Right renal cortex interstitium (tissue), 3 donors: Measurements from ENCODE around the gene SLC28A1. TPM values are rescaled to one million over a fixed set of nuclear protein-coding genes. Genes with fewer than 3 reads are reported as not detected.

Experiments used
- DNase-seq, 3 donors: peaks; one replicate each; pipeline ENCODE4 v3.0.0-alpha.2; 2013; ENCODE audit warnings: low read depth in 3 of 3, low spot score in 2 of 3
- polyA plus RNA-seq, 3 donors: library from polyadenylated mRNA; unstranded; fragments of 120-200 nt; gene quantifications; one replicate each; pipeline ENCODE4 v1.2.1, GENCODE V29; 2013; ENCODE audit not compliant: insufficient read length in 3 of 3

The SLC28A1 gene
- polyA plus RNA-seq, 3 donors, result 4.7 to 7.4 (median 5.3) TPM

DNA sequence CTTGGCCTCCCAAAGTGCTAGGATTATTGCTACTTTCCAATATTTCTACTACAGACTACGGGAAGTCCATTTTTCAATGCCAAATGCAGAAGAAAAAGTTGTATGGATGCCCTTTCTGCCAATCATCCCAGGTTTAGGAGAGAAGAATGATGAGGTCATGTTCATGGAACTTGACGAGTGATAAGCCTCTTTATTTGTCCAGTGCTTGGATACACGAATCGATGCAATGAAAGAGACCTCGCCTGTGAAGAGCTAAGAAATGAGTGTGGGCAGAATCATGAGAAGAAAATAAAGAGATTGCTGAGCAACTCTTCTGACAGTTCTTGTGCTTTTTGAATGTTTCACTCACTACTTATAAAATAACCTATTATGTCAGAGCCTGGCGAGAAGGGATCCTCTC, 996 bp upstream of the SLC28A1 start:
- DNase-seq, result no peak

DNA sequence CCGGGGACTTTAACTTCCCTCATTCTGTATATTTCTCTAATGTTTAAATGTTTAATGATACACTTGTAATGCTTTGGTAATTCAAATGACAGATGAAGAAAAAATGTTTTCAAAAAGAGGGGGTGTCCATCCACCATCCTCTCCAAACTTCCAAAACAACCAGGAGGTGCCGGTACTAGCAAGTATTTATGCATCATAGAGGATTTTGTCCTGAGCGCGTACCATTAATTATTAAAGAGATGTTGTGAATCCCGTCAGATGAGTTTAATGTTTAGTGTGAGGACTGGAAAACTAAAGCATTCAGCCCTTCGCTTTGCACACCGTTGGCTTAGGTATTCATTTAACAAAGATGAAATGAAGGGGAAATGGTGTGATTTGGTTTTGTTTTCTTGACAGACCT, 1.3 kb downstream of the SLC28A1 start:
- DNase-seq, result no peak

DNA sequence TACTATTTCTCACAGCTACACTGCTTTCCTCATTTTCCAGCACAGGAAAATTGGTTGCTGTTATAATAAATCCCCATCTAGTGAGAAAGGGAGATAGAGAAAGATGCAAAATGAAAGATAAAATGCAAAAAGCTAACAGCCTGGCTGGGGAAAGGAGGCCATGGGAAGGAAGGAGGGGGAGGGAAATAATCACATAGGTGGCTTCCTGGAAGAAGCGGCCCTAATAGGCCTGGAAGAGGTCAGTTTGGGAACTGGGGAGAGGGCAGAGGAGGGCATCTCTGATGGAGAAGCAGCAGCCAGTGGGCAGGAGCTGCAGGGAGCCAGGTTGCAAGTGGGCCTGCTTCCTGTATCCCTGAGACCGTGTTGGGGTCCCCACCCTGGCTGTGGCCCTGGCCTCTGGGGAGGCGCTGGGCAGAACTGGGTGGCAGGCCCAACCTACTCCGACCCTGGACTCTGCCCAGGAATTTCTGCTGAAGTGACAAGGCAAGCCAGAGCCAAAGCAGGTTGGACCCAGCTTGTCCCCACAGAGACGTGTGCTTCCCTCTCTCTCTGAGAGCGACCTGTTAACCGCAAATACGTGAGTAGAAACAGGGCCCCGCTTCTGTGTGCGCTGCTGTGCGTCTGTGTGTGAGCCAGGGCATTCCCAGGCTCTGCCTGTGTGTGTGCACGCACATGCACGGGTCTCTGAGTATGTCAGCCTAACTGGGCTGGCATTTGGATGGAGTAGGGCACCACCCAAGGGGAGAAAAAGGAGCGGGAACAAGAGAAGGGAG, 1.9 kb downstream of the SLC28A1 start:
- no peak for DNase-seq

DNA sequence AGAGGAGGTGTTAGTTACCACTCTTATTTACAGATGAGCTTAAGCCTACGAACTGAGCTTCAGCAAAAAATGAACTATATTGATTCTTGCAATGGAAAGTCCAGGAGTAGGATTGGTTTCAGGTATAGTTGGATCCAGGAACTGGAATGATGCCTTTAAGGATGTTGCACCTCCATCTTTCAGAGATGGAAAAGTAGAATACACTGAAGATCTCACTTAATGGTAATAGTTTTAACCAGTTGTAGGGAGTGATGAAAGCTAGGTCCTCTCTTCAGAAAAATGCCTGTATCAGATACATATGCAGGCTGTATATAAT, 2.5 kb downstream of the SLC28A1 start:
- DNase-seq, result no peak

DNA sequence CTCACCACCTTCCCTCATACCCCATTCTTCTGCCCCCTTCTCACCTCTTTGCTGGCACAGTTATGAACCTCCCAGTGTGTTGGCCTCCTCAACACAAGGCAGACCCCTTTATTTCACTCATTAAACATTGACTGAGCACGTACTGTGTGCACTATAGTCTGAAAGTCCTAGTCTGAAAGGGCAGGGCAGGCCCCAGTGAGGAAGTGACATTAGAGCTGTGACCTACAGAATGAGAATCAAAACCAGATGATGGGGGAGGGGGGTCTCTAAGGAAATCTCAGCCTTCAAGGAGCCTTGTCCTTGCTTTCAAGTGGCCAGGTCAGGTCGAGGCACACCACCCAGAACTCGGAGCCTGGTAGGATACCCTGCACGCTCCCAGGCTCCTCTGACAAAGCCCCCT, 3.5 kb downstream of the SLC28A1 start:
- no peak for DNase-seq

DNA sequence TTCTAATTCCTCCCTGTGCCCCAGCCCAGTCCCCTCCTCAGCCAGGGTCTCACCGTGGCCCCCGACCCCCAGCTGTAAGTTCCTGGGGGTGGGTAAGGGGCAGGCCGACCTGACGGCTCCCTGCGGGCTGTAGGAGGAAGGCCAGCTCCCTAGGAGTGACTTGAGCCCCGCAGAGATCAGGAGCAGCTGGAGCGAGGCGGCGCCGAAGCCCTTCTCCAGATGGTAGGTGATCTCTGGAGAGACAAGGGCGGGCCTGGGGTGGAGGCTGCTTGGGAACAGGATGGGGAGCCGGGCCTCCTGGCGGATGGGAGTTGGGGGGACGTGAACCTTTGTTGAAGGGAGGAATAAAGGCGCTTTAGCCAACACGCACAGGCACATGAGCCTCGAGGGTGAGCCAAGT, 4.2 kb downstream of the SLC28A1 start:
- no peak for DNase-seq

DNA sequence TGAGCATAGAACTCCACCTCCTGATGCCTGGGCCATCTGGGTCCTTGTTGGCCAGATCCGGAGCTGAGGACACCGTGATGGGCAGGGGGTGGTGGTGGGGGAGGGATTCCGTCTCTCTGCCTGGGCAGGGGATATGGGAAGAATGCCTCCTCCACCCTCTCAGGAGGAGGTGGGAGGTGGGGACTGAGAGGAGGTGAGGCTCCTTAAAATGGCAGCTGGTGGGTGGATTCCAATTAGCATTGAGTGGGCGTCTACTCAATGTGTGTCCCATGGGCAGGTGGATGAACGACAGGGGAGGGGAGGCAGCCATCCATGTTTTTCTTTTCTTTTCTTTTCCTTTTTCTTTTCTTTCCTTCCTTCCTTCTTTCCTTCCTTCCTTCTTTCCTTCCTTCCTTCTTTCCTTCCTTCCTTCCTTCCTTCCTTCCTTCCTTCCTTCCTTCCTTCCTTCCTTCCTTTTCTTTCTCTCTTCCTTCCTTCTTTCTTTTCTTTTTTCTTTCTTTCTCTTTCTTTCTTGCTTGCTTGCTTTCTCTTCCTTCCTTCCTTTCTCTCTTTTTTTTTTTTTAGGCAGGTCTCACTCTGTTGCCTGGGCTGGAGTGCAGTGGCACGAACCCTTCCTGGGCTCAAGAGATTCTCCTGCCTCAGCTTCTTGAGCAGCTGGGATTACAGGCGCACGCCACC, 5.0 kb downstream of the SLC28A1 start:
- no peak for DNase-seq

DNA sequence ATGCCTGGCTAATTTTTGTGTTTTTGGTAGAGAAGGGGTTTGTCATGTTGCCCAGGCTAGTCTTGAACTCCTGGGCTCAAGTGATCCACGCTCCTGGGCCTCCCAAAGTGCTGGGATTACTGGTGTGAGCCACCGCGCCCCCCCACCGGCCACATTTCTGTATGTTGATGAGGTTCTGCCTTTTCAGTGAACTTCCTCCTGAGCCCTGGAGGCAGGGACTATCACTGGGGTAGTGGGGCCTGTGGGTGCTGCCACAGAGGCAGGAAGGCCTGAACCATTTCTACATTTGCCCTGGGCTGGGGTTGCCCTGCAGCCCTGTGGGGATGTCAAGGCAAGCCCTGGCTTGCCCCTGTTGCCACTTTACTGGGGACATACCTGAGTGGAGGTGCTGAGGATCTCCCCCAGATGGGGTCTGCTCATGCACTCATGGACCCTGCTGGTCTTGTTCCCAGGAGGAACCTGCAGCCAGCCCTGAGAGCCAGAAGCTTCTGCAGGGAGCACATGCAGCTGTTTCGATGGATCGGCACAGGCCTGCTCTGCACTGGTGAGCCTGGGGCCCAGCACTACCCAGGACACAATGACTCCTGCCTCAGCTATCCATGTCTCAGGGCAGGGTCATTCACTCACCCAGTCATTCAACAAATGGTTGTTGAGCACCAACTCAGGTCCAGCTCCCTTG, 5.7 kb downstream of the SLC28A1 start:
- DNase-seq, result no peak

DNA sequence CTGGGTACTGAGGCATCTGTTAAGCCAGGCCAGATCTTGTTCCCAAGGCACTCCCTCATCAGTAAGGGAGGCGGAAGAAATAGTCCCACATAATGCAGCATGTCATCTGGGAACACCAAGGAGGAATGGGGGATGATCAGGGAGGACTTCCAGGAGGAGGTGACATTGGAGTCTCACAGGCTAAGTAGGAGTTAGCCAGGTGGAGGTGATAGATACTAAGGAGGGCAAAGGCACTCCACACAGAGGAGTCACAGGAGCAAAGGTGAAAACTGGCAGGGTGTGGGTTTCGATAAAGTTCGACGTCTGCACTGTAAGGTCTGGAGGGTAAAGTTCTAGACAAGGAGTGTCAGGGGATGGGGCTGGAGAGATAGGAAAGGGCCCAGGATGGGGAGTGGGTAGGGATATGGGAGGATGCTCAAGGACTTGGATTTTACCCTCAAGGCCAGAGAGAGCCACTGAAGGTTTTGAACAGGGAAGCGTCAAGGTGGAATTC, 6.3 kb downstream of the SLC28A1 start:
- no peak for DNase-seq

DNA sequence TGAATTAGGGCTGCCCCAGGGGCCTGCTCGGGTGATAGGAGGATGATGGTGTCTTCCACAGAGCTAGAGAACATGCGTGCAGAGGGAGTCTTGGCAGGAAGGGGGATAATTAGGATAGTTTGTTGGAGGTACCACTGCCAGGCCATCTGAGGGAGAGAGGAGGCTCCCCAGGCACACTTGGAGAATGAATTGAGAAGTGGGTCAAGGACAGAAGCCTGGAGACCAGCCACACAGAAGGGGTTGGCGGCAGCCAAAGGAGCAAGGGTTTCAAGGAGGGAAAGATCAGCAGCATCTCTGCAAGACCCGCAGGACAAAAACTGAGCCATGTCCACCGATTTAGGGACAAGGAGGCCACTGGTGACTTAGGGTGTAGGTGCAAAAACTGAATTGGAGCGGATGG, 6.9 kb downstream of the SLC28A1 start:
- no peak for DNase-seq

DNA sequence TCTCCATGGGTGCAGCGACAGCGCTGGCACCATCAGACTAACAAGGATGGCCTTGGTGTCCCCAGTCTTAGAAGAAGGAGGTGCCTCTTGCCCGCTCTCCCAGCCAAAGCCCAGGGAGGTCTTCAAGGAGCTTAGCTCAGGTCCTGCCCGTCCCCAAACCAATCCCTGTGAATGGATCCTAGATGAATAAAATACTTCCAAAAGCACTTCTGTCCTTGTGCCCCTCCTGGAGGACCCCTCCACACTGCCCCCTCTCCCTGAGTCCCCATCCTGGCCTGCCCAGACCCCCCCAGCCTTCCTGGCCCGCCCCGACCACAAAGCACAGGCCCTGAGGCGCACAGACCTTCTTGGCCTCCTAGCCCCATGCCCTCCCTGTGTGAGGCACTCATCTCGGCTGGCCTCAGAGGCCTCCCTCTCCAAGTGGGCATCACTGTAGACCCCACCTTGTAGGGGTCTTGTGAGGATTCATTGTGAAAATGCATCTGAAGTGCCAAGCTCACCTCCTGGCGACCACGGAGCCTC, 8.4 kb downstream of the SLC28A1 start:
- DNase-seq, result no peak

DNA sequence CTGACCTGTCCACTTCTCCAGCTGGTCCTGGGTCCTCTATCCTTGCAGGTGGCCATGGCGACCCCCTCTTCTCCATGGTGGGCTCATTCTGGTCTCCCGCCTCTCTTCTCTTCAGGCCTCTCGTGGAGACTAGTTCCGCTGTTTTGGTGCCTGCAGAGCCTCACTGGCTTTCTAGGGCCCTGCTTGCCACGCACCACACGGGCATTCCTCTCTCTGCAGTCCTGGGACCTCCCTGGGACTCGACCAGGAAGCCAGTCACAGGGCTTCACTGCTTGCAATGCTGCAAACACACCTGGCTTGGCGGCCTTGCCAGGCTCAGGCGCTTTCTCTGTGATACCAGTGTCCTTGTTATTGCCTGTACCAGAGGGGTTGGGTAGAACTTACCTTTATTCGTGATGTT, 9.1 kb downstream of the SLC28A1 start:
- no peak for DNase-seq

DNA sequence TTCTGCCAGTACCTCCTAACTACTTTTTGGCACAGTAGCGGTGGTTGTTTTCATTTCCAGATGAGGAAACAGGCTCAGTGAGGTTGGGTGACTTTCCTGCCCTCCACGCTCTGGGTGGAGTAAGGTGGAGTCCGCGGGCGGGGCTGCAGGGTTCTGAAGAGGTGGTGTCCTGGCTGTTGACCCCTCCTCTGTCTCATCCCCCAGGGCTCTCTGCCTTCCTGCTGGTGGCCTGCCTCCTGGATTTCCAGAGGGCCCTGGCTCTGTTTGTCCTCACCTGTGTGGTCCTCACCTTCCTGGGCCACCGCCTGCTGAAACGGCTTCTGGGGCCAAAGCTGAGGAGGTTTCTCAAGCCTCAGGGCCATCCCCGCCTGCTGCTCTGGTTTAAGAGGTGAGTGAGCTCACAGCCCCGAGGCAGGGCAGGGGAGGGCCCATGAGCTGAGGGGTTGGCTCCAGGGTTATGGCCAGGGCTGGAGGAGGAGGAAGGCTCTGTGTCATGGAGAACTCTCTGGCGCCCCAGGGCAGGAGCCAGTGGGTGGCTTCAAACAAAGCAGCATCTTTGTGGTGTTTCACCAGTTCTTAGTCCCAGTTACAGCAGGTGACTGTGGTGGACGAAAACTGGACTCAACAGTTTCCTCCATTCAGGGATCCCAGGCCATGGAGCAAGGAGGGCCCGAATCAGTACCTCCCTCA, 10.4 kb downstream of the SLC28A1 start:
- DNase-seq, result no peak

DNA sequence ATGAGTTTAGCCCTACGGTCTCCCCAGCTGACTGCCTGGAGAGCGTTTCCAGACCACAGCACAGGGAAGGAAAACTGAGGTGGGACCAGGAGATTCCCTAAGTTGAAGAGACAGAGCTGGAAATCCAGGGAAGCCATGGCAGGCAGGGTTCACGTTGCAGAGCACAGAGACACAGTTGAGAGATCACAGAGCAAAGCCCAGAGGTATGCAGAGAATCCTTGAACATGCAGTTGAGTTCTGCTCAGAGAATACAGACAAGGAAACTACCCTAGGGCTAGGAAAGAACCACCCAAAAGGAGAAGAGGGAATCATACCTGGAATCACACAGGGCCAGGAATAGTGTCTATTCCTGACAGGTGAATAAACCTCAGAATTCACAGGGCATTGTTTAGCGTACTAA, 14.3 kb downstream of the SLC28A1 start:
- DNase-seq, result no peak

DNA sequence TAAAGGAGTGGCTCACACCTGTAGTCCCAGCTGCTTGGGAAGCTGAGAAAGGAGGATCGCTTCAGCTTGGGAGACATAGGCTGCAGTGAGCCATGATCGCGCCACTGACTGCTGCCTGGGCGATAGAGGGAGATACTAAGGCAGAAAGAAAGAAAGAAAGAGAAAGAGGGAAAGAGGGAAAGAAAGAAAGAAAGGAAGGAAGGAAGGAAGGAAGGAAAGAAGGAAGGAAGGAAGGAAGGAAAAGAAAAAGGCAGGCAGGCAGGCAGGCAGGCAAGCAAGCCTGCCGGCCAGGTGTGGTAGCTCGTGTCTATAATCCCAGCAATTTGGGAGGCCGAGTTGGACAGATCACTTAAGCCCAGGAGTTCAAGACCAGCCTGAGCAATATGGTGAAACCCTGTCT, 15.3 kb downstream of the SLC28A1 start:
- no peak for DNase-seq

DNA sequence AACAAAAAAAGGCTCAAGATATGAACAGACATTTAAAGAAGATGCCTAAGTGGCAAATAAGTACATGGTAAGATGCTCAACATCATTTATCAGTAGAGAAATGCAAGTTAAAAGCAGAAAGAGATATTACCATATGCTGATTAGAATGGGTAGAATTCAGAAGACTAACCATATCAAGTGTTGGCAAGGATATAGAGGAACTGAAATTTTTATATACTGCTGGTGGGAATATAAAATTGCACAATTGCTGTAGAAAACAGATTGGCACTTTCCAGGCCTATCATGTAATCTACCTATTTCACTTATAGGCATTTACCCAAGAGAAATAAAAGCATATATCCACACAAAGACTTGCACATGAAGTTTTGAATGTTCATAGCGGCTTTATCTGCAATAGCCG, 17.1 kb downstream of the SLC28A1 start:
- DNase-seq, result no peak

DNA sequence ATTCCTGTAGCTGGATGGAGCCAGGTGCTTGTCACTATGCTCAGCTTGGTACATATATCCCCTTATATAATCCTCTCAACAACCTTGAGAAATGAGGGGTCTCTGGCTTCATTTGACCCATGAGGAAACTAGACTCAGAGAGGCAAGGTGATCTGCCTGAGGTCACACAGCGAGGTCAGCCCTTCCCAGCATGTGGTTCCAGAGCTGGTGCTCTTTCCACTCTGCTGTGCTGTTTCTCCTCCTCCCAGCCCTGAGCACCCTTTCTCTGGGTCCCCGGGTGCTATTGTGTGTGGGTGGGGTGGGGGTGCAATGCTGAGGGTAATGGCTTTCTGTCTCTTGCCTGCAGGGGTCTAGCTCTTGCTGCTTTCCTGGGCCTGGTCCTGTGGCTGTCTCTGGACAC, 19.3 kb downstream of the SLC28A1 start:
- no peak for DNase-seq

DNA sequence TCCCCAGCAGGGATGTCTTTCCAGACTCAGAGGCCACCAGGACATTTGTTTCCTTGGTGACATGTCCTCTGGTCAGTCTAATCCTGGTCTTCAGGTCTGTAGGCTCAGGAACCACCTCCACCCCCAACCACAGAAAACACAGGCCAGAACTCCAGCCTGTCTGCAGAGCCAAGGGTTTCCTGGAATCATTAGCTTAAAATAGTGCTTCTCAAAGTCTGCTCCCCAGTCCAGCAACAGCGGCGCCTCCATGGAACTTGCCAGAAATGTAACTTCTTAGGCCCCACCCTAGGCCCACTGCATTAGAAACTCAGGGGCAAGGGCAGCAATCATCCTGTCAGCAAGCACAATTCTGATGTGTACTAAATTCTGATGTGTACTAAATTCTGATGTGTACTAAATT, 20.0 kb downstream of the SLC28A1 start:
- no peak for DNase-seq

DNA sequence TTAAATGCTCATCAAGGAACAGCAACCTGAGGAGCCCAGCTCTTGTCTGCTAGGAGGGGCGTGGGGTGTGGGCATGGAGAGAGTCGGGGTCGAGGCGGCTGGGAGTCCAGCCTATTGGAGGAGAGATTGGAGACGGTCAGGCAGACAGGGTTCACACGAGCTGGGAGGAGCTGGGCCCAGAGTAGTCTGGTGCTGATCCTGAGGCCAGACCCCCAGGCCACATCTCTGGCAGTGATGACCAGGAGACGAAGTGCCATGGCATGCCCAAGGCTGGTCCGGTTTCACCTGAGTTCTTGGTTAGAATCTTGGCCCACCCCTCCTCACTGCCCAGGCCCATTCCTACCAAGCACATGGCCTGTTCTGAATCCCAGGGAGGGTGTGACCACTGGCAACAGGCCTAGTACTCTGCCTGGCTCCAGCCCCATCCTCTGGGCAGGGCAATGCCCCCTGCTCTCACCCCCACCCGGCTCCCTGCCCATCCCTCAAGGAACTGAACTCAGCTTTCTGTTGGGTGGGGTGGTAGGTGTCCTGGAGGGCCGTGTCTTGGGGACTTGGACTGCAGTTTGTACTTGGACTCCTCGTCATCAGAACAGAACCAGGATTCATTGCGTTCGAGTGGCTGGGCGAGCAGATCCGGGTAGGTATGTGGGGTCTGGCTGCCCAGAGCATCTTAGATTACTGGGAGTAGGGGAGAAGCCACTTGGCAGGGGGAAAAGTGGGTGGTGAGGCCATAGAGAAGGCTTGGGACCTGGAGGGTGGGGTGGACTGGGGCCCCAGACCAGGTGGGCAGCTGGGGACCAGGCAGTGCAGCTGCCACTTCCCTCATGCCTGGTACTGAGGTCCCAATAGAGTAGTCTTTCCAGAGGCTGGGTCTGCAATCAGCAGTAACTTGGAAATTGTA, 20.8 kb downstream of the SLC28A1 start:
- no peak for DNase-seq

DNA sequence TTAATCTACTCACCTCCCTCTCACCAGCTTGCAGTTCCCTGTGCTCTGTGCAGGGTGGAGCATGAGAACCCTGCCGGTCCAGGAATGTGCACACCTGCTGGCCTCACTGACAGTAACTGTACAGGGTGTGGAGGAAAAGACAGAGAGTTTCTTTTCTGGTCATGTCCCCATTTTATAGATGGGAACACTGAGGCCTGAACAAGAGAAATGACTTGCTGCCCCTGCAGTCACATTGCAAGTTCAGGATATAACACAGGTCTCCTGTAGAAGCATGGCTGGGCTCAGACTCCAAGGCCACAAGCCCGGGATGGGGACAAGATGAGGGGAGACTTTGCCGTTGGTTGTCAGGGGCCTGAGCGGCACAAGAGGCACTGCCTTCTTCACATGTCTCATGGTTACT, 23.3 kb downstream of the SLC28A1 start:
- DNase-seq, result no peak
